Measurements from ENCODE around the gene SEMA5A.

Gene SEMA5A

GRCh38 chr5:9278921-9279603 is 266.8 kb downstream of the SEMA5A start:
- no peak for DNase-seq (ENCODE audit: low read depth)

- no peak for DNase-seq (ENCODE audit: low read depth)
Observed at GRCh38 chr5:9269014-9269413, 276.9 kb downstream of the SEMA5A start.

GRCh38 chr5:9268226-9268625 is 277.6 kb downstream of the SEMA5A start:
- DNase-seq (ENCODE audit: low read depth): no peak

GRCh38 chr5:9265441-9266287 is 280.2 kb downstream of the SEMA5A start:
- peak; percentile 56 for DNase-seq (ENCODE audit: low read depth)

GRCh38 chr5:9264301-9264700 is 281.6 kb downstream of the SEMA5A start:
- DNase-seq (ENCODE audit: low read depth): no peak

GRCh38 chr5:9263656-9264055 is 282.2 kb downstream of the SEMA5A start:
- no peak for DNase-seq (ENCODE audit: low read depth)

GRCh38 chr5:9251379-9251980 is 294.4 kb downstream of the SEMA5A start:
- peak; percentile 46 for DNase-seq (ENCODE audit: low read depth)

GRCh38 chr5:9249231-9249630 is 296.6 kb downstream of the SEMA5A start:
- no peak for DNase-seq (ENCODE audit: low read depth)

- DNase-seq (ENCODE audit: low read depth): no peak
Observed at GRCh38 chr5:9245071-9245470, 300.8 kb downstream of the SEMA5A start.

GRCh38 chr5:9244417-9244816 is 301.5 kb downstream of the SEMA5A start:
- DNase-seq (ENCODE audit: low read depth): no peak

GRCh38 chr5:9241479-9242305 is 304.2 kb downstream of the SEMA5A start:
- no peak for DNase-seq (ENCODE audit: low read depth)

GRCh38 chr5:9240431-9240830 is 305.4 kb downstream of the SEMA5A start:
- DNase-seq (ENCODE audit: low read depth): no peak

GRCh38 chr5:9239626-9240025 is 306.2 kb downstream of the SEMA5A start:
- DNase-seq (ENCODE audit: low read depth): no peak

- no peak for DNase-seq (ENCODE audit: low read depth)
Observed at GRCh38 chr5:9239071-9239470, 306.8 kb downstream of the SEMA5A start.

GRCh38 chr5:9233712-9234111 is 312.2 kb downstream of the SEMA5A start:
- peak; percentile 59 for DNase-seq (ENCODE audit: low read depth)

GRCh38 chr5:9233035-9233434 is 312.8 kb downstream of the SEMA5A start:
- DNase-seq (ENCODE audit: low read depth): no peak

- DNase-seq (ENCODE audit: low read depth): no peak
Observed at GRCh38 chr5:9231842-9232241, 314.0 kb downstream of the SEMA5A start.

GRCh38 chr5:9230355-9230754 is 315.5 kb downstream of the SEMA5A start:
- DNase-seq (ENCODE audit: low read depth): no peak

- DNase-seq (ENCODE audit: low read depth): no peak
Observed at GRCh38 chr5:9226016-9226536, 319.8 kb downstream of the SEMA5A start.

- DNase-seq (ENCODE audit: low read depth): no peak
Observed at GRCh38 chr5:9222054-9222976, 323.6 kb downstream of the SEMA5A start.

- no peak for DNase-seq (ENCODE audit: low read depth)
Observed at GRCh38 chr5:9218358-9218757, 327.5 kb downstream of the SEMA5A start.
